Activated CD8-positive, alpha-beta memory T cell treated with anti-CD3 and anti-CD28 coated beads, Interleukin-2, amount 50 U/mL, for 1 hour (primary cell): ENCODE results near the gene EFCC1.

Experiments used
- DNase-seq: peaks from one replicate; pipeline ENCODE4 v3.0.0-alpha.2; 2020; ENCODE audit errors: extremely low read depth

Gene EFCC1

DNA sequence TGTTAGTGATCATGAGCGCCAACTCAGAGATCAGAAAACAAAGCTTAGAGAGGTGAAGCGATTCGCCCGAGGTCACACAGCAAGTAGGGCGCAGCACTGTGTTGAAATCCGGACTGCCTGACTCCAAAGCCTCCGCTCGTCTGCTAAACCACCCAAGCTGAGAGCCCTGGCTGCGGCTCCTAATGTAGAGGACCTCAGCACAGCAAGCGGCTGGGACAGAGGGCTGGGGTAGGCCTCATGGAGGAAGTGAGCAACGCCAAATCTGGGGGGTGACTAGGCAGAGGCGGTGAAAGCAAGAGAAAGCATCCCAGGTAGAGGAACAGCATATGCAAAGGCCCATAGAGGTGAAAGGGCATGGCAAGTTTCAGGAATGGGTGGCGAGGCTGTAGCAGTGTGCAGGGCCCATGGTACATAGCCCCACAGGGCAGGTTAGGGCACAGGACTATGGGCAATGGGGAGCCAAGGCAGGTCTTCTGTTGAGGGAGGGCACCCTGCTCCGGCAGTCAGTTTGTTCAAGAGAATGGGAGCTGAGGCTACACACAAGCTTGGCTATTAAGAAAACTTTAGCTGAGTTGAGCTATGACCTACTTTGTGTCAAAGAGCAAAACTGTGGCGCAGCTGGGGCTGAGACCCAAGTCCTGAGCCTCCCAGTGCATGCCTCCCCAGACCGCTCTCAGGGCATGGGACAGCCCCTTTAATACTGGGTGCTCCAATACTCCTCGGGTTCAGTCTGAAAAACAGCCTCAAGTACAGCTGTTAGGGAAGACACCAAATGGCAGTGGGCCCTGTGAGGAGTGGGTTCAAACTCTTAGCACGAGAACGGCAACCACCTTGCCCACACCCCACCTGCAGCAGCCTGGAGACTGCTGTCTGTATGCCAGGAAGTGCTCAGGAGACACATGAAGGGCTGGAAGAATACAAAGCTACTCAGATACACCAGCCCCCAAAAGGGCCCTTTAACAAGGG lies 6.2 kb upstream of the EFCC1 start:
- no peak for DNase-seq

DNA sequence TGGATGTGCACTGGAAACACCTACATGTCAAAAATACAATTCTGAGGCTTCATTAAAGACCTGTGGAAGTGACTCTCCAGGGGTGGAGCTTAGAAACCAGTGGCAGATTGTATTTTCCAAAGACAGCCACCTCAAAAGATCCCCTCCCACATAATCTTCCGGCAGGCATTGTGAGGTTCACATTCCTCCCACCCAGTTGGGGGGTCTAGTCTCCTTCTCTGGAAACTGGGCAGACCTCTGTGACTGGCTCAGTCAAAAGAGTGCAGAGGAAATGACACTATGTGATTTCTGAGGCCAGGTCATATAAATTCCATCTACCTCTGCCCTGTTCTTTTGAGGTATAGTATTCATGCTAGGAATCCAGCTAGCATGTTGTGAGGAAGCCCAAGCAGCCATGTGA lies 5.4 kb upstream of the EFCC1 start:
- DNase-seq: no peak

DNA sequence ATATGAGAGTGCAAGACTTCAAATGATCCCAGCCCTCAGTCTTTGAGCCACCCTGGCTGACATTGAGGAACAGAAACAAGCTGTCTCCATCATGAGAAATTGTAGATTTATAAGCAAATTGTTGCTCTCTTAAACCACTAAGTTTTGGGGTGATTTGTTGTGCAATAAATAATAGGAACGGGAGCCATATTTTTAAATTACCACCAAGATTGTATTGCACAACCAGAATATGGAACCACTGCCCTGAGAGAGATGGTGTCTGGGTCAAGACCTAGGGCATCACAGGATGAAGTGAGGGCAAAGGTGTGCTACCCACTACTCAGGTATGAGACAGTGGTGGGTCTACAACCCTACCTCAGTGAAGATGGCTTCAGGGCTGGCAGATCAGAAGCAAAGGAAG lies 4.9 kb upstream of the EFCC1 start:
- DNase-seq: no peak

DNA sequence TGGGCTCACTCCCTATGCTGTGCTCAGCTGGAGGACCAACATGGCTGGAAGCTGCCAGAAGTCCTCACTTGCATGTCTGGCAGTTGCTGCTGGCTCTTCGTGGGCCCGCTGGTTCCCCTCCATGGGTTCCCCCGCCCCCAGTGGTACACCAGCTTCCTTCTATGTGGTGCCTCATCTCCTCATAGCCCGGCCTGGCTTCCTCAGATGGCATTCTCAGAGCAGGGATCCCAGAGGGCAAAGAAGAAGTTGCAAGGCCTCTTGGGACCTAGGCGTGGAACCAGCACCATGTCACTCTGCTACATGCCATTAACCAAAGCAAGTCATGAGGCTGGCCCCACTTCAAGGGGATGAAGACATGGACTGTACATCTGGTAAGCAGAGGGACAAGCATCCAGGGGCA lies 4.4 kb upstream of the EFCC1 start:
- DNase-seq: no peak

DNA sequence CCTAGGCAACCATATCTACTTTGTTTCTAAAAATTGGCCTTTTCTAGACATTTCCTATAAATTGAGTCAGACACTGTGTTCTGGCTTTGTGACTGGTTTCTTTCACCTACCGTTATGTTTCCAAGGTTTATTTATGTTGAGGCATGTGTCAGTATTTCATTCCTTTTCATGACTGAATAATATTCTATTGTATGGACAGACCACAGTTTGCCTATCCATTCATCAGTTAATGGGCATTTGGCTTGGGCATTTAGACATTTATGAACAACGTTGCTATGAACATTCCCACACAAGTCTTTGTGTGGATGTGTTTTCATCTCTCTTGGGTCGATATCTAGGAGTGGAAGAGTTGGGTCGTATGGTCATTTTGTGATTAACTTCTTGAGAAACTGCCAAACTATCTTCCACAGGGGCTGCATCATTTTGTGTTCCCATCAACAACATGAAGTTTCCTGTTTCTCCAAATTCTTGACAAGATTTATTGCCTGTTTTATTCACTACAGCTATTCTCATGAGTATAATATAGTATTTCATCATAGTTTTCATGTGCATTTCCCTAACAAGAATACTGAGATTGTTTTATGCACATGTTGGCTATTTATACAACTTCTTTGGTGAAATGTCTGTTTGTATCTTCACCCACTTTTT lies 3.5 kb upstream of the EFCC1 start:
- DNase-seq: no peak

DNA sequence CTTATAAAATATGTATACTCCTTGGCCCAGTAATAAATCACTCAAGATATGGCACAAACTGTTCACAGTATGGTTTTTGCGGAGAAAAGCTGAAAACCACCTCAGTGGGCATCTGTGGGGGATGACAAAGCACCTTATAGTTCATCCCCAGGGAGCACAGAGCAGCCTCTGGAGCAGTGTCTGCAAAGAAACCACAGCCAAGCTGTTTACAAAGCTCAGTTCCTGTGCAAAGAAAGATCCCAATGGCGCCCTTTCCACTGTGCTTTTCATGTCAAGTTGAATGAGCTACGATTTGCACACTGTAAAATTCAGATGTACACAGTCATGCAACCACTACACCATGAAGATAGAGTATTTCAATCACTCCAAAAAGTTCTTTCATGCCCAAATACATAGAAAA lies 2.5 kb upstream of the EFCC1 start:
- DNase-seq: no peak

DNA sequence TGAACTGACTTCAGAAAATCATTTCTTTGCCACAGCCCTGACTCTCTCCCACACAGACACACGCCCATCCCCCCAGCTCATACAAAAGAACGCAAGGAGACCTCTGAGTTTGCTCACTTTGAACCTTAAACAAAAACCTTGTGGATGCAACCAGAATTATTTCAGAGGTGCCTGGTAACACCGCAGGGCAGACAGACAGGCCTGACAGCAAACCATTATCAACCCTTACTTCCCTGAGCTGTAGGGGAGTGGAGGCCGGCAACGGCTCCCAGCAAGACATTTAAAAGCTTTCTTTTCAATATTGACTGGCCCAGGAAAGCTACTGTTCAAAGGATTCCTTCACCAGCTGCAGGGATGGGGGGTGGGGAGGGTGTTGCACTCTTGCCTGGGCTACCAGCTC lies 2.0 kb upstream of the EFCC1 start:
- DNase-seq: no peak

DNA sequence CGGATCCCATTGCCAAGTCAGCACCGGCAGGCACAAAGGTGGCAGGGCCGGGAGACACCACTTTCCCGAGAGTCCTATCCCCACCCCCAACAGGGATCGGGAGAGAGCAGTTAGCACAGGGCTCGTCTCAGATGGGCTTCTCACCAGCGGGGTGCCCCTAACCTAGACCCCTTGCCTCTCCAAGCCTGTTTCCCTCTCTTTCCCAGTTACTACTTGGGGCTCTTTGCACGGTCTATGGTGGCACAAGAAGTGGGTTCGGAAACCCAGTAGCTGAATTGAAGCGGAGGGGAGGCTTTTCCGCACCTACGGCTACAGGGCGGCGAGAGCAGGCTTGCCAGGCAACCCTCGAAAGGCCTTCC lies 383 bp upstream of the EFCC1 start:
- no peak for DNase-seq

DNA sequence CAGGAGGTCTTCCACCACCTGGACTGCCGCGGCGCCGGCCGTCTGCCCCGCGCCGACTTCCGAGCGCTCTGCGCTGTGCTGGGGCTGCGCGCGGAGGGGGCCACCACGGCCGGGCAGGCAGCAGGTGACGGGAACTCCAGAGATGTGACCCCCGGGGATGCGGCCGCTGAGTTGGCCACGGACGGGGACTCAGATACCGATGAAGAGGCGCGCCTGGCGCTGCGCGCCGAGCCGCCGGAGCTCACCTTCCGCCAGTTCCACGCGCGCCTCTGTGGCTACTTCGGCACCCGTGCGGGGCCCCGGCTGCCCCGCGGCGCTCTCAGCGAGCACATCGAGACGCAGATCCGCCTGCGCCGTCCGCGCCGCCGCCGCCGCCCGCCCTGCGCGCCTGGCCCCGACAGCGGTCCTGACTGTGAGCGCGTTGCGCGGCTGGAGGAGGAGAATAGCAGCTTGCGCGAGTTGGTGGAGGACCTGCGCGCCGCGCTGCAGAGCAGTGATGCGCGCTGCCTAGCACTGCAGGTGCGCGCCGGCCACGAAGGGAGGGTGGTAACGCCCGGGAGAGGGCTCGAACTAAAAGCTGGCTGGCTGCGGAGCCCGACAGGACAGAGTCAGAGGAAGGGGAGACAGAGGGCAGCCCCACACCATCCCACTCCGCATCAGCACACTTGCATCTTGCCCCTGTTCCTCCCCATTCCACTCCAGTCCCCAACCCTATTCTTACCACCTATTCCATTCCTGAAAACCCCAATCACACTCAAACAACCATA lies 885 bp downstream of the EFCC1 start:
- DNase-seq: no peak

DNA sequence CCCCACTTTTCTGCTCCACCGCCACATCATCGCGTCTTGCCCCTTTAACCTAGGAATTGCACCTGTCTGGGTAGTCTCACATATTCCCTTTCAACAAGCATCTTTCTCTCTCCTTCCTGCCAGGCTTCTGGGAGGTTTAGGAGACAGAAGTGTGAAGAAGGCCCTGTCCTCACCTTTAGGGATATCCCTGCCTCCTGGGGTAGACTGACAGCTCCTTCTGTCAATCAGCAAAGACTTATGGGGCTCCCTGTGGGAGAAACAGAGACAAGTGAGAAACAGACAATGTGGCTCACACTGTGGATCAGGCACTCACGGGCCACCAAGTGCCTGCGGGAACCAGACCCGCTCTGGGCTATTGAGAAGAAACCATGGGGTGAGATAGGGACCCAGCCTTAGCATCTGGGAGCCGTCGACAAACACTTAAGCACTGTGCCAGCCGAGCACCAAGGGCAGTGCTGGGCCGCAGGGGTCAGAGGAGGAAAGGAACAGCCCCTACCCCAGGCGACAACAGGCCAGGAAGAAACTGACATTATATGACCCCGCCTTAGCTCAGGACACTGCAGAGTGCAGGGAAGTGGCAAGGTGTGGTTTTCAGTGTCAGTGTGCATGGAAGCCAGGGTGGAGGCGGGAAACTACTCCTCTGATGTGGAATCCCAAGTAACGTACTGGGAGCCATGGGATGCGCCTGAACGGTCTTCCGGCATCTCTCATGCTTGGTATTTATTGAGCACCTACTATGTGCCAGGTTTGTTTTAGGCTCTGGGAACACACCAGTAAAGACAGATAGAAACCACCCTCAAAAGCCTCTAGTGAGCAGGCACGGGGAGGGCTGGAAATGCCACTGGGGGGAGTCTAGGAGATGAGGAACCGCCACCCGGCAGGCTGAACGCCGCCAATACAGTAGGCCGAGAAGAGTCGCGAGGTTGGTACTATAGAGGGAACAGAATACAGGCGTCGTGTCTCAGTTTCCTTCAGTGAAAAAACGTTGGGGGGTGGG lies 1.8 kb downstream of the EFCC1 start:
- DNase-seq: no peak

DNA sequence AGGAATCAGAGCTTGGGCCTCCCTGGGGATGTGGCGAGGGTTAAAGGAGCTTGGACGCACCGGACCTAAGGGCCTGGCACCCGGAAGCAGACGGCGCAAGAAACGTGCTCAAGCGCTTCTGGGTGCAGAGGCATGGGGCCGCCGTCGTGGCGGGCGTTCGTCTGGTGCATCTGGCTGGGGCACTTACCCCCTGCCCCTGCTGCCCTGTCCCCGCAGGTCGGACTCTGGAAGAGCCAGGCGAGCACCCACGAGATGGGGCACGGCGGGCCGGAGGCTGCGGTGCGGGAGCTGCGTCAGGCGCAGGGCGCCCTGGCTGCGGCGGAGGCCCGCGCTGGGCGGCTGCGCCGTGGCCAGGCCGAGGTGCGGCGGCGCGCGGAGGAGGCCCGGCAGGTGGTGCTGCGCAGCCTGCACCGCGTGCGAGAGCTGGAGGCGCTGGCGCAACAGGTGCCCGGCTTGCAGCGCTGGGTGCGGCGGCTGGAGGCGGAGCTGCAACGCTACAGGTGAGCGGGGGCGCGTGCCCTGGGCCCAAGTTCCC lies 2.5 kb downstream of the EFCC1 start:
- no peak for DNase-seq

DNA sequence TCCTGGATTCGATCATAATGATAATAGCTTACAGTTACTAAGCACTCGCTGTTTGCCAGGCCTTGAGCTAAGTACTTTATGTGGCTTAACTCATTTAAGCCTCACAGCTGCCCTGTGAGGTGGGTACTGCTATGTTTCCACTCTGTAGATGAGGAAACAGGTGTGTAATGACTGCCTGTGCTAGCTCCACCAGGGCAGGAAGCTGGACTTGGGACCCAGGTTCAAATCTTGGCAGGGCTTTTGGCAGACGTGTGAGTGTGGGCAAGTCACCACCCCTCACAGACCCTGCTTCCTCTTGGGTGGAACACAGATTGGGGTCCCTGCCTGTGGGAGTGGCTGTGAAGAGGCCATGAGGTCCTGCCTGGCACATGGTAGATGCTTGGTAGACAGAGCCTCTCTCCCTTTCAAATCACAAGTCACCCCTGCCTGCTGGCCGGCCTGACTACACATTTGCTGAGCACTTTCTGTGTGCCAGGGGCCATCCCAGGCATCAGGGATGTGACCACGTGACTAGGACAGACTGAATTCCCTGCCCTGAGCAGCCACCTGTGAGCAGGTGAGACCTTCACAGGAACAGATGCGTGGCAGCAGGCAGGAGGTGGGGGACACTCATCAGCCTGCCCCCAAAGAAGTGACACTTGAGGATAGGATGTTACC lies 3.7 kb downstream of the EFCC1 start:
- no peak for DNase-seq

DNA sequence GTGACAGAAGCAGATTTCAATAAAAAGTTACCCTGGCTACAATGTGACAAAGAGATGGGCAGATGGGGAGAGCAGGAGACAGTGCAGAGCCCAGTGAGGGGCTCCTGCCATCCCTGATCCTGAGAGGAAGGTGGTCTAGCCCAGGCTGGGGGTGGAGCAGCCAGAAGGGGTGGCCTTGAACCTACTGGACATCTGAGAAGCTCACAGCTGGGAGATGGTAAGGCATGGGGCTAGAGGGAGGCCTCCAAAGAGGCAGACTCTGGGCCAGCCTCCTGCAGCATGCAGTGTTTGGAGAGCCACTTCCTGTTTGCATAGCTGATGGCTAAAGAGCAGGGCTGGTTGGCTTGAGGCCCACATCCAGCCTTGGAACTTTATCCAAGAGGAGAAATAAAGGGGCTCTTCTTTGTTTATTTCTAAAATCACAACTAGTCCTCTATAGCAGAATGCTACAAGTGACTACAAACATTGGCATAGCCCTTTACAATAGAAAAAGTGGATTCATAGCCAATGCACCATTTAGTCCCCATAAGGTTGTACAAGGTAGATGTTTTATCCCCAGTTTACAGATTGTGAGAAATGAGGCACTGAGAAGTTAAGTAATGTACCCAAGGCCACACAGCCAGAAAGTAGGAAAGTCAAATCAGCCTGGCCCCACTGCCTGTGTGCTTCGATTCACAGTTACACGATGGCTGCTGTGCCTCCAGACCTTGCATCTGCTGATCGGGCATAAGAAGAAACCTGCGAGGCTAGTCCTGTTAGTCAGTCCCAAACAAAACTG lies 4.6 kb downstream of the EFCC1 start:
- DNase-seq: no peak

DNA sequence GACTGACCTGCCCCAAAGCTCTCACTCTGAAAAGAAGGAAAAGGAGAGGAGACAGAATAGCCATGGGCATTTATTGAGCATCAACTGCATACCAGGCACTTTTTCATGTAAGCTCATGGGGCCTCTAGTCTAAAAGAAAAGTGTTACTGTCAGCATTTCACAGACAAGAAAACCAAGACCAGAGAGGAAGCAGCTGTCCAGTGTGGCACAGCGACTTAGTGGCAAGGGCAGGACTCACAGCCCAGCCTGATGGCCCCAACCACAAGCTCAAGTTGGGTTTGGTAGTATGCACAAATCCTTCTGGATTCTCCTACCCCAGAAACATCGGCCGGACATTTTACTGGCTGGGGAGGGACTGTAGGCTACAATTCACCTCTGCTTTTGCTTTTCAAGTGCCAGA lies 5.8 kb downstream of the EFCC1 start:
- no peak for DNase-seq

DNA sequence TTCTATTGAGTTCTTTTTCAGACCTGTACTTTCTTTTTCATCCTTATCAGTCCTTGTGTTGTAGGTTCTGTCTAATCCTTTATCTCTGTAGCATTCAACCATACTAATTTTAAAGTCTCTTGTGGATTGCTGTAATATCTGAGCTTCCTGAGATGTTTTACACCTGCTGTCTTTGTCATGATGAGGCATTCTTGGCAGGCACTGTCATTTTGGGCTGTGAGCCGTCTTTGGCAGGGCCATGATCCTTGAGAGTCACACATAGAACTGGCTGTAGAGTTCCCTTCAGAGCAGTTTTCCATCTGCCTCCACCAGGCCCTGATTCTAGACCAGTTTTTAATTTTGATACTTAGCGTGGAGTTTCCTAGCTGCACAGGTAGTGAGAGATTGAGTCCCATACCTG lies 6.7 kb downstream of the EFCC1 start:
- DNase-seq: no peak

DNA sequence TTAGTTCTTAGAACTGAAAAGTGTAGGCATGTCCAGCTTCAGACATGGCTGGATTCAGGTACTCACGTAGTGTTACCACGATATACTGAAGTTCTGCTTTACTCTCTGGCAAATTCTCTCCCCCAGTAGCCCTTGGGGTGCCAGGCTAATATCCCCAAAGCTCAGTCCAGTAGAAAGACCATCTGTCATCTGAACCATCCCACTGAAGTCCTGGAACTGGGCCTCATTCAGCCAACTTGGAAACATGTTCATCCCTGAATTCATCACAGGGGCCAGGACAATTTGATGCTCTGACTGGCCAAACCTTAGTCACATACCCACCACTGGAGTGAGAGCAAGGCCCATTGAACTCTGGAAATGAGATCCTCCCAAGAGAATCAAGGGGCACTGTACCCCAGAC lies 8.2 kb downstream of the EFCC1 start:
- no peak for DNase-seq

DNA sequence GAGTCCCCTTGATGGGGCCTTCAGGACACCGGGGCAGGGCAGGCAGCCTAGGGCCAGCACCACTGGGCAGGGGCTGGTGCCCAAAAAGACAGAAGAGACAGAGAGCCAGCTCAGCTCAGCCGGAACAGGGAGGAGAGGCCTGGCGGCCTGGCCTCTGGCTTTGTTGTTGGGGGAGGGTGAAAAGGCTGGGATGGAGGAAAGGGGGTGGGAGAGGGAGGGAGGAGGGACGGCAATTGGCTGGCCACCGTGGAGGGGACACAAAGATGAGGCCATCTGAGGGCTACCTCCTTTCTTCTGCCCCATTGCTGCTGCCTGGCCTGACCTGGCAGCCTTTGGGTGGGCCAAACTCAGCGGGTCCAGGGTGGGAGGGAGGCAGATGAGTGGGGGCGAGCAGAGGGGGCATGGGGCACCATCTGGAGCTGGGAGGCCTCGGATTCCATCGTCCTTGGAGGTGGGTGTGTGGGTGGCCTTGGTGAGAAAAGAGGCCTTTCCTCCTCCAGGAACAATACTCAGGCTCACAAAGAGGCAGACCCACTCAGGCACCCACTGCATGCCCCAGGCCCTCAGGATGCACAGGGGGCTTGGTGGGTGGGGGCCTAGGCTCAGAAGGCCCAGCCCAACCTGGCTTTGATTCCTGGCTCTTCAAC lies 9.3 kb downstream of the EFCC1 start:
- no peak for DNase-seq

DNA sequence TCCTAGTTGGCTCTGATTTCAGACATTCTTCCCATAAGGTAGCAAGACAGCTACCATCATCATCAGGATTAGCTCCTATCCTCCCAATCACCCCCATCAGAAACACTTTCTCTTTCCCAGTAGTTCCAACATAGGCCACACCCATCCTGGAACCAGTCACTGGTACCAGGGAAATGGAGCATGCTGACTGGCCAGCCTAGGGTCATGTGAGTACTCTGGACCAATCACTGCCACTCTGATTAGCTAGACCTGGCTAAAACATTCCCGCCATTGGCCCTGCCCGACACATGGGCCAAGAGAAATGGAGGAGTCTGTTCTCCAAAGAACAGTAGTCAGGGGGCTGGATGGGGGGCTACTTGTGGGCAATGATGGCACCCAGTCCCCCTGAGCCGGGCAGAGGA lies 12.4 kb downstream of the EFCC1 start:
- DNase-seq: no peak

DNA sequence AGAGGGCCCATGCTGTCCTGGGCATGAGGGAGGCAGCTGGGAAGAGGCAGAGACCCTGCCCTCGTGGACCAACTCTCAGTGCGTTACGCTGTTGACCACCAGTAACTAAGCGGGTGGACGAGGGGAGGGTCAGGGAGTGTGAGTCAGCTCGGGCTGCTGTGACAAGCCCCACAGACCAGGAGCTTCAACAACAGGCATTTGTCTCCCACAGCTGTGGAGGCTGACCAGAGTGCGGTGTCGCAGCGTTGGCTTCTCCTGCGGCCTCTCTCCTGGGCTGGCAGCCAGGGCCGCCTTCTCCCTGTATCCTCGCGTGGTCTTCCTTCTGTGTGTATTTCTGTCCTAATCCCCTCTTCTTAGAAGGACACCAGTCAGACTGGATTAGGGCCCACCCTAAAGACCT lies 13.0 kb downstream of the EFCC1 start:
- DNase-seq: no peak
